Ovary (tissue), 3 donors: ENCODE results near the gene INPP5D.

Experiments
- EP300 ChIP-seq: sonication (generic); formaldehyde crosslinking; IDR thresholded peaks from one replicate; pipeline ENCODE4 v1.6.1; 2017; ENCODE audit warnings: antibody characterized with exemption
- POLR2A ChIP-seq: fragments of 450-650 bp; IDR thresholded peaks from one replicate; pipeline ENCODE4 v1.6.1; 2017; ENCODE audit warnings: antibody characterized with exemption, mild to moderate bottlenecking, moderate library complexity
- TF ChIP-seq, protein P1 (sequence below), 3 donors: fragments of 450-650 bp in 2 of 3; fragments of 200-600 bp in 1 of 3; IDR thresholded peaks; one replicate each; pipeline versions ENCODE4 v1.5.1 to v1.8.0; 2016 to 2022; ENCODE audit warnings: antibody characterized with exemption in 3 of 3, mild to moderate bottlenecking in 1 of 3
- donor health status: DM: no; HTN: no; CAD: no.

DNA sequence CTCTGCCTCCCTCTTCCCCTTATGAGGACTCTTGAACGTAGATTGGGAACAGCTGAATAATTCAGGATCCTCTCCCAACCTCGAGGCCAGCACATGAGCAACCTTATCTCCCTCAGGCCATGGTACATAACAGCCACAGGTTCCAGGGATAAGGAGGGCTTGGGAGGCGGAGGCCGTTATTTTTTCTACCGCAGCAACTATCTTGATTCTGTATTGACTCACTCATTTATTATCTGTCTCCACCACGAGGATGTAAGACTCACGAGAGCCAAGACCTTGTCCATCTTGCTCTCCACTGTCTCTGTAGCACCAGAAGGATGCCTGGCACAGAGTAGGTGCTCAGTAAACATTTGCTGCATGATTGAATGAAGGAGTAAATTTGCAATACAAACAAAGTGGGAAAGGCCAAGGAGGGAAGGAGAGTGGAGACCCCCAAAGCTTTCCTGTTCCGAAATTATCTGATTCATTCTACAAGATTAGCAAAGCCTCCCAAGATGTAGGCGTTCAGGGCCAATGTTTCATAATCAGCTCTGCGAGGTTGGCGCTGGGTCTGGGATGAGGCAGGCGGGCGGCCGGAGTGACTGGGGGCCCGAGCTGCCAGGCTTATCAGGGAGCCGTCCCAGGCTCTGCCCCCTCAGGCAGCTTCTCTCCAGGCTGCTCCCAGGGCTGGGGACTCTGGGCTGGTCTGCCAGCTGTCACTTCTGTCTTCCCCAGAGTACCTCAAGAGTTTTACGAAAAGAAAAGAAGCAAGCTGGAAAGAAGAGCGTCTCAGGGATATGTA lies 31.6 kb downstream of the INPP5D start:
- TF ChIP-seq, protein P1, sequence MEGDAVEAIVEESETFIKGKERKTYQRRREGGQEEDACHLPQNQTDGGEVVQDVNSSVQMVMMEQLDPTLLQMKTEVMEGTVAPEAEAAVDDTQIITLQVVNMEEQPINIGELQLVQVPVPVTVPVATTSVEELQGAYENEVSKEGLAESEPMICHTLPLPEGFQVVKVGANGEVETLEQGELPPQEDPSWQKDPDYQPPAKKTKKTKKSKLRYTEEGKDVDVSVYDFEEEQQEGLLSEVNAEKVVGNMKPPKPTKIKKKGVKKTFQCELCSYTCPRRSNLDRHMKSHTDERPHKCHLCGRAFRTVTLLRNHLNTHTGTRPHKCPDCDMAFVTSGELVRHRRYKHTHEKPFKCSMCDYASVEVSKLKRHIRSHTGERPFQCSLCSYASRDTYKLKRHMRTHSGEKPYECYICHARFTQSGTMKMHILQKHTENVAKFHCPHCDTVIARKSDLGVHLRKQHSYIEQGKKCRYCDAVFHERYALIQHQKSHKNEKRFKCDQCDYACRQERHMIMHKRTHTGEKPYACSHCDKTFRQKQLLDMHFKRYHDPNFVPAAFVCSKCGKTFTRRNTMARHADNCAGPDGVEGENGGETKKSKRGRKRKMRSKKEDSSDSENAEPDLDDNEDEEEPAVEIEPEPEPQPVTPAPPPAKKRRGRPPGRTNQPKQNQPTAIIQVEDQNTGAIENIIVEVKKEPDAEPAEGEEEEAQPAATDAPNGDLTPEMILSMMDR (IDR thresholded peaks at IDR 0.05): no peak
- TF ChIP-seq POLR2A (no peak), EP300 (no peak)
